T-helper 1 cell treated with Interleukin-12 subunit alpha and Interleukin-12 subunit beta and Interleukin-4 antibody, amounts not matched to agents 30 μg/mL and 1 μg/mL, for 36 hours (primary cell): ENCODE measurements around the gene CUL3.
A peak's percentile ranks its signal among the peaks of the same experiment; 100 is the strongest.
"Not testable (repeated sequence)": the region's sequence is repeated elsewhere in the genome, so short reads cannot be mapped to it uniquely, and the experiment has no call there.

Experiments used
- H3K27ac Mint-ChIP-seq: one replicate; pipeline ENCODE4 v1.8.0; 2021; ENCODE audit warnings: mild to moderate bottlenecking, mixed read lengths
- H3K27me3 Mint-ChIP-seq: one replicate; pipeline ENCODE4 v1.8.0; 2021; ENCODE audit warnings: low read depth, mixed read lengths
- H3K36me3 Mint-ChIP-seq: one replicate; pipeline ENCODE4 v1.8.0; 2021; ENCODE audit warnings: low read depth, mixed read lengths
- H3K4me1 Mint-ChIP-seq: one replicate; pipeline ENCODE4 v1.8.0; 2021; ENCODE audit warnings: low read depth, mixed read lengths
- H3K4me3 Mint-ChIP-seq: one replicate; pipeline ENCODE4 v1.8.0; 2021; ENCODE audit warnings: mild to moderate bottlenecking, moderate library complexity, mixed read lengths
- H3K9me3 Mint-ChIP-seq: one replicate; pipeline ENCODE4 v1.8.0; 2021; ENCODE audit warnings: mixed read lengths

CUL3 gene

DNA sequence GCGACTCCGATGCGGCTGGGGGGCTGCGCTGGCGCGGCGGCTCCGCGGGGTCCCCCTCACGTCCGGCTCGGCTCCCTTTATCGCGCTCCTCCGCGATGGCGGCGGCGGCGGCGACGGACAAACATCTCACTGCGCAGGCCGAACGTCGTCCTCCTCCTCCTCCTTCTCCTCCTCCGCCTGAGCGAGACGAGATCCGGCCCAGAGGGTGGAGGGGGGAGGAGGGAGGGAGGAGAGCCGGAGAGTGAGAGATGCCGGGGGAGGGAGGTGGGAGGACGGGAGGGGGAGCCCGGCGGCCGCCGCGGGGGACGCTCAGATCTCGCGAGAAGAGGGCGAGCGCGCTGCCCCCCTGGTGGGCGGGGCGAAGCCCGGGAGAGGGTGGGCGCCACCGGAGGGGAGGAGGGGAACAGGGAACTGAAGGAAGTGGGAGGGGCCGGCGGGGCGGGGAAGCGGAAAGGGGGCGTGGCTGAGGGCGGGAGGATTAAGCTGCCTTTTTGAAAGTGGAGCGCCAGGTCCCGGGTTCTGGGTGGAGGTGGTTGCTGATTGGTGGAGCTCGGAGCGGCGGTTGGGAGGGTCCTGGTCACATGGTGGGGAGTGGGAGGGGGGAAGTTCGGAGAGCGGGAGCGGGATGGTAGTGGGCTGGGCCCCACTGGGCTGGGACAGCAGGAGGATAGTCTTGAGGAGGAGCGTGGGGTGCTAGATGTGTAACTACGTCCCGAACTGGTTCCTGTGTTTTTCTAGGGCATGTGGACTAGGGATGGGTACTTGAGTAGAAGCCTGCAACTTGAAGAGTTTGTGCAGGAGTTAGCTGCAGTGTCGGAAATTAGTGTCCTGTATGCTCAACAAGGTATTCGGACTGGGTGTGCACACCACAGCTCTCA is at the start of gene CUL3:
Gene CUL3, minus strand, starts transcription at position 153 of the 878 bp plus-strand sequence. CDS start 354 bp downstream, outside the sequence.
- Mint-ChIP-seq H3K36me3 (peaks cover 10% of the 10 kb centered on the region), H3K27ac (peak within 1 kb of the TSS; percentile 91), H3K27me3 (no peaks in the 10 kb centered on the region), H3K9me3 (no peaks in the 10 kb centered on the region), H3K4me3 (peak within 1 kb of the TSS; percentile 97), H3K4me1 (peaks cover 28% of the 10 kb centered on the region)

DNA sequence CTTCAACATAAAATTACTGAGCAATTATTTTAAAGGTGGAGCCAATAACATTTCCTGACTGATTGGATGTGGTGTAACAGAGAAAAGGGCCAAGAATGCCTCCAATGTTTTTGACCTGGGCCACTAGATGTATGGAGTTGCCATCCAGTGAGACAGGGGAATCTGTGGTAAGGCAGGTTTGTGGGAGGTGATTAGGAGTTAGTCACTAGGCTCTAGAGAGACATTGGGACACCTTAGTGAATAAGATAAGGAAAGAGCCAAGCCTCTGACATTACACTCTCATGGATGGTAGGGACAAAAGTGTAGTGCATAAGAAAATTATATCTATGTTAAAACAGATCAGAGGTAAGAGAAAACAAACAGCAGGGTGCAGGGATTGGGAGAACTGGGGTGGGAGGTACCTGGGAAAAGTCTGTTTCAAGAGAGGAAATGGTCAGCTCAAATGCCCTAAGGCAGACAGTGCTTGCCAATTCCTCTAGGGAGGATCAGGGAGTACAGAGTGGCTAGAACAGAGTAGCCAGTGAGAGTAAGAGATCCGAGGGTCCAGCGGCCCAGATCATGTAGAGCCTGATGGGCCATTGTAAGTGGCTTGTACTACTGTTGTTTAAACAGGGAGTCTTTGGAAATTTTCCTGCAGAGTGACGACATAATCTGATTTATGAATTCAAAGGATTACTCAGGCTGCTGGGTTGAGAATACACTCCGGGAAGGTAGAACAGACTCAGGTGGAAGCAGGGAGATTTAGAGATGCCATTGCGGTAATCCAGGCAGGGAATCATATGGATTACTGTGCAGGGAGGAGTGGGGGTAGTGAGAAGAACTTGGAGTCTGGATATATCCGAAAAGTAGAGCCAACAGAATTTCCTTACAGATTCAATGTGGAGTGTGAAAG is 45.7 kb upstream of the CUL3 start:
- no peaks in the 10 kb centered on the region for H3K9me3 Mint-ChIP-seq
- H3K4me3 Mint-ChIP-seq = no peak overlapping the region
- H3K27me3 Mint-ChIP-seq = peaks cover 4% of the 10 kb centered on the region
- H3K4me1 Mint-ChIP-seq = no peaks in the 10 kb centered on the region
- H3K36me3 Mint-ChIP-seq = no peaks in the 10 kb centered on the region
- no peak overlapping the region for H3K27ac Mint-ChIP-seq

GRCh38 chr2:224628416-224628815 is 43.3 kb upstream of the CUL3 start:
- no peaks in the 10 kb centered on the region for H3K36me3 Mint-ChIP-seq
- no peak overlapping the region for H3K4me3 Mint-ChIP-seq
- no peaks in the 10 kb centered on the region for H3K4me1 Mint-ChIP-seq
- H3K27me3 Mint-ChIP-seq = peaks cover 4% of the 10 kb centered on the region
- H3K27ac Mint-ChIP-seq = no peak overlapping the region
- H3K9me3 Mint-ChIP-seq = no peaks in the 10 kb centered on the region

DNA sequence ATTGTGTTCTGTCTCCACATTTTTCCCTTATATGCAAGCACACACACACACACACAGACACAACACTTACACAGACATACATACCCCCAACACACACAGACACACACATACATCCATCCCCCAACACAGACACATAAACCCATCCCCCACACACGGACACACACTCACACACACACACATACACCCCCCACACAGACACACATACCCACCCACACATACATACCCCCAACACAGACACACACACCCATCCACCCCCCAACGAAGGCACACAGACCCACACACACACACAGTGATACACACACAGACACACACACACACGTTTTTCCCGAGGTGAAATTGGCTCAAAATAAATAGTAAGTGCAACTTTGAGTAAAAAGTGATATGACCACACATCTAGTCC is 41.6 kb upstream of the CUL3 start:
- Mint-ChIP-seq H3K27me3 (peaks cover 5% of the 10 kb centered on the region), H3K4me3 (no peak overlapping the region), H3K27ac (no peak overlapping the region), H3K9me3 (no peaks in the 10 kb centered on the region), H3K36me3 (no peaks in the 10 kb centered on the region), H3K4me1 (no peaks in the 10 kb centered on the region)

DNA sequence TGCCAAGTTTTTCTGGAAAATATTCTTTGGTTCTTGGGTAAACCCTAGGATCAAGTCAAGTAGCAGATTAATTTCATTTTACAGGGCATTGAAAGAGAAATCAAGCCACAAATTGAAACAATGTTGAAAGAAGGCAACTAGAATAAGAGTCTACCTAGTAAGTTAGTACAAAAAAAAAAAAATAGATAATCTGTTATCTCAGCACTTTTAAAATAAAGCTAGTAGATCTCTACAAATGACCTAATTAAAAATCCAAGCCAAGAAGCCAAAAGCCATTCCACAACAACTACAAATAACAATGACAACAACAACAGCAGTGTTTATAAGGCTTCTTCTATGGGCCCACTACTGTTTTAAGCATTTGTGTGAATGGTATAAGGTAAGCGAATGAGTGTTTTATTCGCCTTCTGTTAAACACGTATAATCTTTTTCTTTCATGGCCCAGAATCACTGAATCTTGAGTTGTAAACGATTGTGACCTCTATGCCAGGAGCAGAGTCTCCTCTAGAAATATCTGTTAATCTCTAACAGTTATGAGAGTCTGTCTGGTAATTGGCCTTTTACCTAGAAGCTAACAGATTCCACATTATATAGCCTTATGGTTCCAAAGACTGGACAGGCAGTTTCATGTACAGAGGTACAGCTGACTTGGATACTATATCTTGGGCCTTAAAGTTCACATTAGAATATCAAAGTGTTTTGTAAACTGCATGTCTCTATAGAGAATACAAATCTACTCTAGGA is 28.6 kb upstream of the CUL3 start:
- no peaks in the 10 kb centered on the region for H3K36me3 Mint-ChIP-seq
- no peak overlapping the region for H3K4me3 Mint-ChIP-seq
- no peaks in the 10 kb centered on the region for H3K4me1 Mint-ChIP-seq
- peaks cover 10% of the 10 kb centered on the region for H3K27me3 Mint-ChIP-seq
- H3K9me3 Mint-ChIP-seq = no peaks in the 10 kb centered on the region
- no peak overlapping the region for H3K27ac Mint-ChIP-seq

GRCh38 chr2:224612578-224612977 is 27.4 kb upstream of the CUL3 start:
- Mint-ChIP-seq H3K27ac (no peak overlapping the region), H3K36me3 (no peaks in the 10 kb centered on the region), H3K4me3 (no peak overlapping the region), H3K4me1 (no peaks in the 10 kb centered on the region), H3K9me3 (no peaks in the 10 kb centered on the region), H3K27me3 (peaks cover 15% of the 10 kb centered on the region)

DNA sequence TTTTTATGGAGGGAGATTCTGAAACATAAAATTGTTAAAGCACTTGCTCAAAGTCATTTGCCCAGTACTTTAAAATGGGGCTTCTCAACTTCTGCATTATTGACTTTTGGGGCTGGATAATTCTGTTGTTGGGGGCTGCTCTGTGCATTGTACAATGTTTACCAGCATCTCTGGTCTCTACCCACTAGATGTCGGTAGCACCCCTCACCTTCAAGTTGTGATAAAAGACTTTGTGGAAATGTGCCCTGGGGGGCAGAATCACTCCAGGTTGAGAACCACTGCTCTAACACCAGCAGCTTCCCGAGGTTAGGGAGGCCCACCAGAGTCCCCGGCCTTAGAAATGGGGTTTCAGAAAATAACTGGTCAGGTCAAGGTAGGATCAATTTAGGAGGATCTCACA is 26.8 kb upstream of the CUL3 start:
- no peaks in the 10 kb centered on the region for H3K9me3 Mint-ChIP-seq
- peaks cover 15% of the 10 kb centered on the region for H3K27me3 Mint-ChIP-seq
- H3K36me3 Mint-ChIP-seq = no peaks in the 10 kb centered on the region
- no peak overlapping the region for H3K27ac Mint-ChIP-seq
- H3K4me3 Mint-ChIP-seq = no peak overlapping the region
- no peaks in the 10 kb centered on the region for H3K4me1 Mint-ChIP-seq

DNA sequence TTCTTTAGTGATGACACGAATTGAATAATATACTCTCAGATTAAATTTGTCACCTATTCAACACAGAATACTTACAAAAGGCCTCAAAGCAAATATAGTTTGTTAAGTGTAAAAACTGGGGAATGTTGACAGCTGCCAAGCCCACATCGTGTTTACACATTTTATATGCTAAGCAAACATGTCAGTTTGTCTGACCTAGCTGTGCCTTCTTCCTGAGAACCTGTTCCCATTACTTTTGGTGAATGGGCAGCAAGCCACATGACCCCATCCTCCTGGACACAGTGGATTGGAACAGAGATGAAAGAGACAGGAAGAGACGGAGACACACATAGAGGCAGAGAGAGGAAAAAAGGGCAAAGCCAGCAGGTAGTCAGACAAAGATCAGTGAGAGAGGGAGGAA is 22.9 kb upstream of the CUL3 start:
- H3K4me3 Mint-ChIP-seq = no peak overlapping the region
- no peaks in the 10 kb centered on the region for H3K36me3 Mint-ChIP-seq
- no peak overlapping the region for H3K27ac Mint-ChIP-seq
- H3K9me3 Mint-ChIP-seq = no peaks in the 10 kb centered on the region
- H3K4me1 Mint-ChIP-seq = peaks cover under 1% of the 10 kb centered on the region
- H3K27me3 Mint-ChIP-seq = peaks cover 12% of the 10 kb centered on the region

- not testable (repeated sequence) for H3K9me3 Mint-ChIP-seq, H3K4me3 Mint-ChIP-seq, H3K27ac Mint-ChIP-seq, H3K36me3 Mint-ChIP-seq, H3K4me1 Mint-ChIP-seq
- peaks cover 18% of the 10 kb centered on the region for H3K27me3 Mint-ChIP-seq
Measured at GRCh38 chr2:224603746-224604500, 18.8 kb upstream of the CUL3 start.

DNA sequence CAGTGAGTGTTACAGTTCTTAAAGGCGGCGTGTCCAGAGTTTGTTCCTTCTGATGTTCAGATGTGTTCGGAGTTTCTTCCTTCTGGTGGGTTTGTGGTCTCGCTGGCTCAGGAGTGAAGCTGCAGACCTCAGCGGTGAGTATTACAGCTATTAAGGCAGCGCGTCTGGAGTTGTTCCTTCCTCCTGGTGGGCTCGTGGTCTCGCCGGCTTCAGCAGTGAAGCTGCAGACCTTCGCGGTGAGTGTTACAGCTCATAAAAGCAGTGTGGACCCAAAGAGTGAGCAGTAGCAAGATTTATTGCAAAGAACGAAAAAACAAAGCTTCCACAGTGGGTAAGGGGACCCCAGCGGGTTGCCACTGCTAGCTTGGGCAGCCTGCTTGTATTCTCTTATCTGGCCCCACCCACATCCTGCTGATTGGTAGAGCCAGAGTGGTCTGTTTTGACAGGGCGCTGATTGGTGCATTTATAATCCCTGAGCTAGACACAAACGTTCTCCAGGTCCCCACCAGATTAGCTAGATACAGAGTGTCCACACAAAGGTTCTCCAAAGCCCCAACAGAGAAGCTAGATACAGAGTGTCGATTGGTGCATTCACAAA is 17.7 kb upstream of the CUL3 start:
- Mint-ChIP-seq H3K4me3 (peak overlapping the region; percentile 69), H3K27me3 (peaks cover 14% of the 10 kb centered on the region)
- H3K27ac Mint-ChIP-seq, H3K9me3 Mint-ChIP-seq, H3K36me3 Mint-ChIP-seq, H3K4me1 Mint-ChIP-seq: not testable (repeated sequence)

DNA sequence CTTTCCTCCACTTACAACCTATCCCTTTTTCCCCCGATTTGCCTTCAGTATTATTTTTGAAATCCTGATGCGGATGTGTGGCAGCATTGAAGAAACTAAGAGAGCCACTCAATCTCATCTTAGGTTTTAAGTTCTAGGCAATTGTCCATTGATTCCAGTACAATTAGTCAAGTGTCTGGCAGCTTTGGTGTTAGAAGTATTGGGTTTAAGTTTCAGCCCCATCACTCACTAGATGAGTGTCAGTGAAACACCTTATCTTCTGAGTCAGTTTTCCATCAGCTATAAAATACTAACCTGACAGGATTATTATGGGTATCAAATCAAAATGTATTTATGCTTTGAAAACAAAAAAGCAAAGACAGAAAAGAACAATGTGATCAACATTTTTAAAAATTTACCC is 16.8 kb upstream of the CUL3 start:
- peaks cover 8% of the 10 kb centered on the region for H3K4me1 Mint-ChIP-seq
- no peak overlapping the region for H3K4me3 Mint-ChIP-seq
- H3K36me3 Mint-ChIP-seq = no peaks in the 10 kb centered on the region
- peaks cover 14% of the 10 kb centered on the region for H3K27me3 Mint-ChIP-seq
- no peaks in the 10 kb centered on the region for H3K9me3 Mint-ChIP-seq
- no peak overlapping the region for H3K27ac Mint-ChIP-seq

- peaks cover 8% of the 10 kb centered on the region for H3K4me1 Mint-ChIP-seq
- no peaks in the 10 kb centered on the region for H3K36me3 Mint-ChIP-seq
- H3K4me3 Mint-ChIP-seq = no peak overlapping the region
- no peak overlapping the region for H3K27ac Mint-ChIP-seq
- H3K9me3 Mint-ChIP-seq = no peaks in the 10 kb centered on the region
- H3K27me3 Mint-ChIP-seq = peaks cover 14% of the 10 kb centered on the region
Measured at GRCh38 chr2:224598678-224599077, 13.5 kb upstream of the CUL3 start.

- H3K27me3 Mint-ChIP-seq = peaks cover 3% of the 10 kb centered on the region
- no peaks in the 10 kb centered on the region for H3K9me3 Mint-ChIP-seq
- H3K36me3 Mint-ChIP-seq = peaks cover 1% of the 10 kb centered on the region
- H3K4me1 Mint-ChIP-seq = peaks cover 1% of the 10 kb centered on the region
- no peak overlapping the region for H3K27ac Mint-ChIP-seq
- H3K4me3 Mint-ChIP-seq = no peak overlapping the region
Measured at GRCh38 chr2:224596289-224596688, 11.1 kb upstream of the CUL3 start.
